Head of caudate nucleus (tissue), 42 donors: ENCODE results near the gene GALNT1.

Source experiments
- DNase-seq, 42 donors: peaks; one replicate each; pipeline versions ENCODE4 v3.0.0 to v3.0.0-alpha.2; 2020 to 2021; ENCODE audit warnings: mixed read lengths in 7 of 42
- intact Hi-C: fragments of 100-400 bp; cut with DNase I; formaldehyde crosslinking; loops from one replicate; pipeline ENCODE4 v1.15.0; 2022

The GALNT1 gene

DNA sequence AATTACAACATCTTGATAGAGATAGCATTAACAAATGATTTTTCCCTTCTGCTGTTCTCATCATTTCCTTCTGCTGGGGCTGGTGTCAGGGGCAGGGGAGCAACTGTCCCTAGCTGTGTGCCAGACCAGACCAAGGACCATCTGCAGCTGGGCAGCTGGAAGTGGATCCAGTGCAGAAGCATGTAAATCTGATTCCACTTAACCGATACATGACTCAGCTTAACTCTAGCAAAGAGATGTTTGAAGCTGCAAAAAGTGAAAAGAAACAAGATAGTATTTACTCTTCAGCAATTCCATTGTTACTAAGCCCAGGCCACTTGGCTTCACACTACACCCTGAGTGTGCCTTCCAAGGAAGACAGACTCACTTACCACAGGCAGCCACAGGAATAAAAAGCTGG, 151.1 kb downstream of the GALNT1 start:
- no peak for DNase-seq
- intact Hi-C loops: no loop called here

DNA sequence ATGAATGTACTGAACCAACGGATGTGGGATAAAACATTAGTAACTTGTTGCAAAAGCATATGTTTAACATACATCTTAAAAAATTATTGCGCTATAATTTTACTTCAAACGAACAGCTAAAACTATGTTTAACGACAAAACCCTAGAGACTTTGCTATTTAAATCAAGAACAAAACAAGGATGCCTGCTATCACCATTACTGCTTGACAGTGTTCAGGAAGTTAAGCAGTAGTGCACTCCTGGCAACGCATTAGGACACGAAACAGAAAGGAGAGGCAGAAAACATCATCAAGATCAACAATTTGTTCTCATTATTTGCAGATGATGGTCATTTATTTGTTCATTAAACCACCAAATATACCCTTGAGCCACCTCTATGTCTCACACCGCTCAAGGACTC, 151.9 kb downstream of the GALNT1 start:
- DNase-seq: no peak
- intact Hi-C loops: no loop called here

DNA sequence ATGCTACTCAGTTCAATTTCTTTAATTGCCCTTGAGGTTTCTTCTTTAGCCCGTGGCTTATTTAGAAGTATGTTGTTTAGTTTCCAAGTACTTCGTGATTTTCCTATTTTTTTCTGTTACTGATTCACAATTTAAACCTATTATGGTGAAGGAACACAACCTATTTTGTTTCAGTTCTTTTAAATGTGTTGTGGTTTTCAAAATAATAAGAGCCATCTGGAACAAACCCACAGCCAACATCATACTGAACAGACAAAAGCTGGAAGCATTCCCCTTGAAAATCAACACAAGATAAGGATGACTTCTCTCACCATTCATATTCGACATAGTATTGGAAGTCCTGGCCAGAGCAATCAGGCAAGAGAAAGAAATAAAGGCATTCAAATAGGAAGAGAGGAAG, 155.2 kb downstream of the GALNT1 start:
- intact Hi-C loops: no loop called here
- no peak for DNase-seq

DNA sequence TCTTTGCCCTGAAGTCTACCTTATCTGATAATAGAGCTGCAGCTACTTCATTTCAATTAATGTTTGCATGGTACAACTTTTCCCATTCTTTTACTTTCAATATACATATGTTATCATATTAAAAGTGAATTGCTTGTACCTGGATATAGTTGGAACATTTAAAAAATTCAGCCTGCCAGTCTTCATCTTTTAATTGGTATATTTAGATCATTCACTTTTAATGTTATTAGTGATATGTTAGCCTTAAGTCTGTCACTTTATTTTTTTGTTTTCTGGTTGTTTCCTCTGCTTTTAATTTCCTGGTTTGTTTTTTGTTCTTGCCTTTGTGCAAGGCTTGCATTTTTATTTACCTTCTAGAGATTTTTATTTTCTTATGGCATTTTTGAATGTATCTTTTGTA, 158.2 kb downstream of the GALNT1 start:
- no peak for DNase-seq
- intact Hi-C loops: no loop called here

DNA sequence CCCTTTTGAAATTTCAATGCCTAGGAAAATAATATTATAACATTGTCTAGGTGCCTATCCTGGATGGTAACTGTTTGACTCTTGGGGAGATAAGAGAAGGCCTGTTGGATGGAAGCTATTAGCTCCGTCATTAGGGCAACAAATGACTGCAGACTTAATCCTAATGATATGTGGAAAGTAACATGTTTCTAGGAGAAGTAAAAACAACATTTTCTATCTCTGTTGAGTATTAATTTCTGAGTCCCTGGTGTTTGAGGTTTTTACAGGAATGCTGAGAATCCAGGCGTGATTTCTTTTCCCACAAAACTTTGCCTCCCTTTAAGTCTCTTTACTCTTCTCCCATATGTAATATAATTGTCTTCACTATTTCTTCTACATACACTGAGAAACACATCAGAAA, 159.1 kb downstream of the GALNT1 start:
- no peak for DNase-seq
- intact Hi-C loops: no loop called here

DNA sequence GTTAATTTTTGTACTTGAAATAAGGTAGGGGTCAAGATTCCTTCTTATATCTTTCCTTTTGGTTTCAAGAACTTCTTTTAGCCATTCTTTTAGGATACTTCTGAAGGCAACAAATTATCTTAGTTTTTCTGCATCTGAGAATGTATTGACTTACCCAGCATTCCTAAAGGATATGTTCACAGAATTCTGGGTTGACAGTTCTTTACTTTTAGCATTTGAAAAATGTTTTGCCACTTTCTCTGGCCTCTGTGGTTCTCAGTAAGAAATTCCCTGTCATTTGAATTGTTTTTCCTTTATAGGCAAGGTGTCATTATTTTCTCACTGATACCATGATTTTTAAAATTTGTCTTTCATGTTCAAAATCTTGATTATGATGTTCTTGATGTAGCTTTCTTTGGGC, 162.4 kb downstream of the GALNT1 start:
- intact Hi-C loops: no loop called here
- no peak for DNase-seq

DNA sequence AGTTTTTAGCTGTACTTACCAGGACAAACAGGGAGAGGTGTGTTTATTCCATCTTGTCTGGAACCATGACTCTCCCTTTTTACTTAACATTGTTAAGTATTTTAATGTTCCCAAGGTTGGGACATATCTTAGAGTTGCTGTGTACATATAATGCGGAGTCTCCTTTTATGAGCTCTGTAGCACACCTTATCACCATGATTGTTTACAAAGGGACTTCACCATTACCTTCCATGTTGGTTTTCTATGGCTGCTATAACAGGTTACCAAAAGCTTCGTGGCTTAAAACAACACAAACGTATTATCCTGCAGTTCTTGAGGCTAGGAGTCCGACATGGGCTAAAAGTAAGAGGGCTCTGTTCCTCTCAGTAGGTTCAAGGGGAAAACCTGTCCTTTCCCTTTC, 164.3 kb downstream of the GALNT1 start:
- no peak for DNase-seq
- intact Hi-C loops: no loop called here

DNA sequence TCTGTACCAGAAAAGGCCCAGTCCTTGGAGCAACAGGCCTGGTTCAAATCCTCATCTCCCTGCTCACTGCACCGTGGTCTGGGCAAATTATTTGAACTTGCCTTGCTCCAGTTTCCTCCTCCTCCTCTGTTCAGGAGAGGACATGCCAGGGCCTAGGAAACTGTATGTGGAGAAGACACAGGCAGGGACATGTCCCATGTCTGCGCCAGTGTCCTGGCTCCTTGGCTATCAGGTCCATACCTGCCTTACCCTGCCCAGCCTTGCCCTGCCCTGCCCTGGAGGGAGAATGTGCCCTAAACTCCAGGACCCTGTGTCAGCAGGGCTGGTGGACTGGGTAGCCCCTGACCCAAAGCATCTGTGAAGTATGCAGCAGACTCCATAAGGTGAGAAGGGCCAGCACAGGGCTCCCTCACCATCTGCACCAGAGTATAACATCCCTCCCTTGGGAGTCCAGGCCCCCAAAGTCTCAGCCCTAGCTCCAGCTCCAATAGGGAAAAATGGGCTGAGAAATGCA, 165.3 kb downstream of the GALNT1 start:
- DNase-seq: no peak
- intact Hi-C loops: no loop called here

DNA sequence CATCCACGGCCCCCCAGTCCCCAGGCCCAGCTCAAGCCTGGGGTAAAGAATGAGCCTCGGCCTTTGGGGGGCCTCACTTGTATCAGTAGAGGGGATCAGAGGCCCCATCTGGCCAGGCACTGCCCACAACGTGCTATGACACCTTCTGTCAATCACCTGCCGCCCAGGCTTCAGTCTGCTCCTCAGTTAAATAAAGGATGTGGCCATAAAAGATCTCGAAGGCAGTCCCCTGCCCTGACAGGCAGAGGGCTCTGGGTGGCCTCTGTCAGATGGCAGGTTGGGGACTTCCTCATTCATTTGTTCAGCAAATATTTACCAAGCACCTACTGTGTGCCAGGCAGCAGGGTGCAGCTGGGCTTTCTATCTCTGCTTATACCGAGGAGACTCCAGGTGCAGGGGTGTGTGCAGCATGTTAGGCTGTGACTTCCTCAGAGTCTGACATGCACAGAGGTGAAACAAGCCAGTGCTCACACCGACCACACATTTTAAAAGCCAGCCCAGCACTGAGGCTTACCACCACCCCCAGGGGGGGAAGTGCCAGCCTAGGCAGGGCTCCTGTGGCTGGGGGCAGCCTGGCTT, 166.4 kb downstream of the GALNT1 start:
- intact Hi-C loops: no loop called here

DNA sequence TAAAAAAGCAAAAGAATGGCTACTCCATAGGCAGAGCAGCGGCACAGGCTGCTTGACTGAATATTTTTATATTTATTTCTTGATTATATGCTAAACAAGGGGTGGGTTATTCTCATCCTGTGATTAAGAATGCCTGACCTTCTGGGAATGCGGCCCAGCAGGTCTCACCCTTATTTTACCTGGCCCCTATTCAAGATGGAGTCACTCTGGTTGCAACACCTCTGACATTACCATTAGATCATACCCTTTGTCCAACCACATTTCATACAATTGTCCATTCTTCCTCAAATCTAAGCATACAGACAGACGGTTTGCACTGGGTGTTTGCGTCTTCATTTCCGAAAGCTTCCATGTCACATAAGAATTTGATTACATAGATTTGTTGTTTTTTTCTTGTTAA, 168.2 kb downstream of the GALNT1 start:
- intact Hi-C loops: loop anchor here (10.0 kb wide), 1 partner anchor 535 kb away; no protein-coding TSS in a partner anchor

More for the DNA sequence above, 166.4 kb downstream of the GALNT1 start:
- no peak for DNase-seq

DNA sequence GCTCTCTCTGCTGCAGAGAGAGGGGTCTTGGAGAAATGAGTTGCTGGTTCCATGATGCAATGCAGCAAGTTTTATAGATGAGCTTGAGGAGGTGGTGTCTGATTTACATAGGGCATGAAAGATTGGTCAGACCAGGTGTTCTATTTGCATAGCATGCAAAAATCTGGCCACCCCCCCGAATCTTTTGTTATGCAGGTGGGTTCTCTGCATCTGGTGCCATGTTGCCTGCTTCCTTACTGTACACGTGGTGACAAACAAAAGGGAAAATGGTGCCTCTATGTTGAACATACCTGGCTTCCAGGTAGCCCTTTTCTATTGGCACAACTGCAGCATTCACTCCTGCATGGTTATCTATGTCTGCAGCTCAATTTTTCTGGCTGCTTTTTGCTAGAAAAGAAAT, 169.4 kb downstream of the GALNT1 start:
- intact Hi-C loops: loop anchor here (10.0 kb wide), 1 partner anchor 534 kb away; no protein-coding TSS in a partner anchor
- no peak for DNase-seq

More for the DNA sequence above, 168.2 kb downstream of the GALNT1 start:
- DNase-seq: no peak

DNA sequence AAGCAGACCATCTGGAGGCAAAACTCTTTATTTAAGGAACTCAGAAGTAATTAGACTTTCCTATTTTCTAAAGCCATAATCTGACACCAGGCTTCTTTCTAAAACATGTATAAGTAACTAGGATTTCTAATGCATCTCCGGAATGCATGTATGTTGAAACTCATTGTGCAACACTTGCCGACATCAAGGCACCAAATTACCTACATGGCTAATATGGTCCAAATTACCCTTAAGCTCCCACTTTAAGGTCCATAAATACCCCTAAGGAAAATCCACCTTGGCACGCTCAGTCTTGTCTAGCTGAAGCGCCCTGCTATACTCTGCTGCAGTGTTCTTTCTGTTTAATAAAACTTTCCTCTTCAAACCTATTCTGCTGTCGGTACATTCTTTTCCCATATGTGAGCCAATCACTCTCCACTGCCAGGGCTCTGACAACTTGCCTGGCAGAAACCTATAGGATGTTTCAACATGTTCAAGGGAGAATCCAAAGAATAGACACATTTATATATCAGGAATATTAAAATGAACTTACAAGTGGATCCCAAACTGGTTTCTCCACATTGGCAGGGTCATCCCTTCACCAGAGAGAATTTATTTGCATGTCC, 171.9 kb downstream of the GALNT1 start:
- intact Hi-C loops: loop anchor here (10.0 kb wide), 1 partner anchor 531 kb away; no protein-coding TSS in a partner anchor
- DNase-seq: no peak

DNA sequence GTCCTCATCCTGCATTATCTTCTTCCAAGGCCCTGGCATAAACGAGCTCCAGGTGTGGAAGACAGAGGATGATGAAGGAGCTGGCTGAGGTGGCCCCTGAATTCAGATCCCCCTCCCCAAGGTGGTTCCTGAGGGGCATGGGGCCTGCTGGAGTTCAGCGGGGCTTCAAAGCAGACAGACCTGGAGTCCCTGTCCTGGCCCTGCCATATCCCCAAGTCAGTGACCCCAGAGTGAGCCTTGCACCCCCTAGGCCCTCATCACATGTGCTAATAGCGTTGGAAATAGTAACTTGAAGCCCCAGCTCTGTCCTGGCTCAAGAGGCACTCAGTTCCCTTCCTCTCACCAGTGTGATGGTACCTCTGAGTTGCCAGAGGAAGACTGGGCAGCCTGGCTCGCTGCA, 172.9 kb downstream of the GALNT1 start:
- intact Hi-C loops: loop anchor here (10.0 kb wide), 1 partner anchor 530 kb away; no protein-coding TSS in a partner anchor
- no peak for DNase-seq

DNA sequence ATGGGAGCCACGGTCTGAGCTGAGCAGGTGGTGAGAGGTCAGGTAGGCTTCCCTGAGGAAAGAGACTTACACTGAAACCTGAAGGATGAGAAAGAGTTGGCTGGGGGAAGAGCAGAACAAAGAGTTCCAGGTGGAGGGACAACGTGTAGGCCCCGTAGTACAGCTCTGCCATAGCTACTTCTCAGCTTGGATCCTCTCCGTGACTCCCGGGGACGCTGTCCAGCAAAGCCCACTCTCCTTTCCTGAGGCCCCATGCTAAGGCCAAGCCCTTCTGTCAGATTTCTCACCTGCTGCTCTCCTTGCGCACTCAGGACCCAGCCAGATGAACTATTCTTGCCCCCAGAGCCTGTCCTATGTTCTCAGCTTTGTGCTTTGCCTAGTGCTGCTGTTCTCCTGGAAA, 173.8 kb downstream of the GALNT1 start:
- intact Hi-C loops: loop anchor here (5.0 to 10.0 kb wide), 2 partner anchors 197 to 529 kb away; no protein-coding TSS in a partner anchor
- DNase-seq: no peak

DNA sequence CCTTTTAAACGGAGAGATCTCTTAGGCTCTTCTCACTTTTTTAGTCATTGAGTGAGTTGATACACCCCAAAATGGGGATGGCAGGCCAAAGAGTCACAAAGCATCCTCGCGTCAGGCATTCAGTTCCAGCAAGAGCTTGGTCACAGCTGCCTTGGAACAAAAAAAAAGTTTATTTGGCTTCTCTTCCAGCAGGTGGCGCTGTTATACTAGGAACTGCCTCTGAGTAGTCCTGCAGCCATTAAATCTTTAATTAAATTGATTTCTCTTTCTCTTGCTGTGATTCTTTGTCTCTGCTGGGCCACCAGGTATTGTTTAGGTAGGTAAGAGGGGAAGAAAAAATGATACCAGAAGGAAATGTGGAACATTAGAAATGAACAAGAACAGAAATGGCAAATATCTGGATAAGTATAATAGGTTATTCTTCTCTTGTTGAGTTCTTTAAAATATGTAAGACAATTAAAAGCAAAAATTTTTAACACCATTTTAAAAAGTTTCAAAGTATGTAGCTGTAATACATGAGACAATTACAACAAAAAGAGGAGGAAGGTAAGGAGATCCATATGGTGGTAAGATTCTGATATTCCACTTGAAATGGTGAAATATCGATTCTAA, 175.1 kb downstream of the GALNT1 start:
- intact Hi-C loops: loop anchor here (5.0 to 10.0 kb wide), 2 partner anchors 196 to 528 kb away; no protein-coding TSS in a partner anchor
- peak in 40 of 42 donors; percentile 13 to 89 (median 70) for DNase-seq
